HepG2 (cell line): Measurements from ENCODE around the gene INTS4. TPM values are rescaled to one million over a fixed set of nuclear protein-coding genes. Genes with fewer than 3 reads are reported as not detected.

ENCODE experiments used
- CSRNP1 ChIP-seq: sonication (generic); formaldehyde crosslinking; IDR thresholded peaks from 2 replicates; pipeline ENCODE4 v1.8.1; 2023; ENCODE audit warnings: mild to moderate bottlenecking, missing genetic modification reagents
- DNMT3B ChIP-seq: conservative IDR thresholded peaks from 2 replicates; pipeline ENCODE4 v1.6.1; 2016; ENCODE audit warnings: missing biosample characterization, control low read depth
- ESRRA ChIP-seq: sonication (generic); formaldehyde crosslinking; IDR thresholded peaks from 2 replicates; pipeline ENCODE4 v1.5.1; 2020; ENCODE audit warnings: mild to moderate bottlenecking, low read depth, missing genetic modification reagents
- MXD4 ChIP-seq: IDR thresholded peaks from 2 replicates; pipeline ENCODE4 v1.6.1; 2016; ENCODE audit warnings: mild to moderate bottlenecking, missing biosample characterization, missing genetic modification reagents
- TRIM22 ChIP-seq: fragments of 450-650 bp; IDR thresholded peaks from 2 replicates; pipeline ENCODE4 v1.6.1; 2017
- ZBED4 ChIP-seq: sonication (generic); formaldehyde crosslinking; IDR thresholded peaks from 2 replicates; pipeline ENCODE4 v1.4.0; 2020; ENCODE audit warnings: missing genetic modification reagents, borderline replicate concordance
- ZBTB25 ChIP-seq: IDR thresholded peaks from 2 replicates; pipeline ENCODE4 v1.6.1; 2018; ENCODE audit warnings: missing genetic modification reagents
- ZNF263 ChIP-seq: sonication (generic); formaldehyde crosslinking; IDR thresholded peaks from 2 replicates; pipeline ENCODE4 v1.4.0; 2020; ENCODE audit warnings: missing genetic modification reagents
- ZNF784 ChIP-seq: sonication (generic); formaldehyde crosslinking; IDR thresholded peaks from 2 replicates; pipeline ENCODE4 v1.5.1; 2020; ENCODE audit warnings: missing genetic modification reagents, mild to moderate bottlenecking, borderline replicate concordance
- ZSCAN5A ChIP-seq: sonication (generic); formaldehyde crosslinking; IDR thresholded peaks from 2 replicates; pipeline ENCODE4 v1.8.0; 2022; ENCODE audit warnings: mild to moderate bottlenecking, missing genetic modification reagents, borderline replicate concordance
- polyA plus RNA-seq, 8 experiments: library from polyadenylated mRNA; depleted of rRNA in 3 of 8; stranded (reverse) in 7 of 8; unstranded in 1 of 8; fragments of >200 nt; fragmentation: Illumina TruSeq in 4 of 8; extraction: Trizol in 4 of 8; gene quantifications; 2 replicates each; pipeline versions ENCODE4 v1.2.1 to v1.2.3, GENCODE V29; 2011 to 2016; ENCODE audit warnings: low read depth in 4 of 8, missing spikeins in 1 of 8, mixed read lengths in 1 of 8; ENCODE audit not compliant: insufficient read depth in 1 of 8
- total RNA-seq, 5 experiments: library from RNA; depleted of rRNA; stranded (reverse); fragments of >200 nt; fragmentation: Illumina TruSeq; extraction: Trizol; gene quantifications; 2 replicates each; pipeline ENCODE4 v1.2.3, GENCODE V29; 2016; ENCODE audit warnings: low read depth in 1 of 5

The INTS4 gene
- total and polyA plus RNA-seq, 2 of the 13 experiments (the other 11 are each of a cell fraction or from before 2014, with no cell fraction given), result 37.3 to 44.8 TPM

GRCh38 chr11:78022397-78023396 is 28.2 kb upstream of the INTS4 start, which contains the start of gene KCTD14 (continued):
- TF ChIP-seq ZBED4 (CRISPR knock-in tag) (peak; percentile 89), ZNF263 (CRISPR knock-in tag) (peak; percentile 64), ZNF784 (peak; percentile 84; the same call in 1 of the 2 replicates), DNMT3B (CRISPR knock-in tag) (no peak), ZBTB25 (CRISPR knock-in tag) (0 out of 2 replicates have a peak, but pooled peaks have one; percentile 22), ZSCAN5A (CRISPR knock-in tag) (no peak), ESRRA (CRISPR knock-in tag) (no peak), TRIM22 (no peak), MXD4 (CRISPR knock-in tag) (peak; percentile 49), CSRNP1 (CRISPR knock-in tag) (0 out of 2 replicates have a peak, but pooled peaks have one; percentile 57)
